ENCODE results near the gene DEXI. TPM values are rescaled to one million over a fixed set of nuclear protein-coding genes. Genes with fewer than 3 reads are reported as not detected.

Gene DEXI
- total and polyA plus RNA-seq, 3 experiments from 2014 or later = 31.0 to 58.9 (median 31.6) TPM

- H3K9me3 ChIP-seq (ENCODE audit: low read length) = no peaks in the 10 kb centered on the region
- peak overlapping the region; percentile 52 to 92 (median 84) for H3K27ac Mint-ChIP-seq
- peak overlapping the region; percentile 84 to 96 (median 92) for H3K4me3 Mint-ChIP-seq
- no peaks in the 10 kb centered on the region for H3K27me3 ChIP-seq (ENCODE audit: insufficient read depth, low read length, poor library complexity, severe bottlenecking)
- H3K36me3 Mint-ChIP-seq = peaks cover 0 to 28% (median 6%) of the 10 kb centered on the region in 3 donors
- H3K9me3 Mint-ChIP-seq = no peaks in the 10 kb centered on the region
- H3K4me1 ChIP-seq (ENCODE audit: insufficient read depth, low read length) = peaks cover 79% of the 10 kb centered on the region
- no peaks in the 10 kb centered on the region for H3K27me3 Mint-ChIP-seq
- H3K27ac ChIP-seq (ENCODE audit: low read depth, low read length) = no peak overlapping the region
- POLR2A ChIA-PET = interaction anchor here (1.3 kb wide), 1 partner anchor 9 kb away, joined by 3 read pairs; no protein-coding TSS in a partner anchor
- no peaks in the 10 kb centered on the region for H3K36me3 ChIP-seq (ENCODE audit: insufficient read depth, low read length)
- peak overlapping the region; percentile 59 for H3K4me3 ChIP-seq (ENCODE audit: low read length)
- CTCF ChIA-PET = no interaction called here
- DNase-seq = no peak
- H3K4me1 Mint-ChIP-seq = peaks cover 75 to 94% (median 85%) of the 10 kb centered on the region in 3 donors
Observed at GRCh38 chr16:10940501-10941079, 1.7 kb downstream of the DEXI start.

DNA sequence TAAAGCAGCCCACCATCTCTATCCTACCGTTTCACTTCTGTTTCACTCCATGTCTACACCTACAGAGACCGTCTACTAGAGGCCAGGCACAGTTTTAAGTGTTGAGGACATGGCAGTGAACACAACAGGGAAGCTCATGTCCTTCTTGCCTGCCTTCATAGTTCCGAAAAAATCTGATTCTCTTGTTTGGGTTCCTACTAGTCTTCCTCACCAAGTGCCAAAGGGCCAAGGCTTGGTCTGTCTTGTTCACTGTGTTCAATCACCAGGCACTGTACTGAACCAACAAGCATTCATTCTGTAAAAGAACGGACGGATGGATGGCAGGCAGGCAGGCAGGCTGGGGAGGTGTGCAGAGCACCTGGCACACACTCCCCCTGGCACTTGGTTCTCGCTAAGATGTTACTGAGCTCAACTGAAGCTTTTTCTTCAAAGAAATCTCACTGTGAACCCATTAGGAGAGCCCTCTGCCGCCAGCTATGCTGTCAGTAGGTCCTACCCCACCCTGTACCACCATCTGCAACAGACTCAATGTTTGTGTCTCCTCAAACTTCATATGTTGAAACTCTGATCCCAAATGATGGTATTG lies 2.5 kb downstream of the DEXI start:
- H3K4me3 Mint-ChIP-seq = peak overlapping the region; percentile 84 to 96 (median 92)
- CTCF ChIA-PET = interaction anchor here (2.9 kb wide), 1 partner anchor 21 kb away, joined by 7 read pairs; no protein-coding TSS in a partner anchor
- Histone ChIP-seq H3K27me3 (ENCODE audit: insufficient read depth, low read length, poor library complexity, severe bottlenecking) (no peaks in the 10 kb centered on the region), H3K27ac (ENCODE audit: low read depth, low read length) (no peak overlapping the region), H3K9me3 (ENCODE audit: low read length) (no peaks in the 10 kb centered on the region), H3K4me1 (ENCODE audit: insufficient read depth, low read length) (peaks cover 76% of the 10 kb centered on the region), H3K36me3 (ENCODE audit: insufficient read depth, low read length) (no peaks in the 10 kb centered on the region), H3K4me3 (ENCODE audit: low read length) (peak overlapping the region; percentile 59)
- peaks cover 0 to 32% (median 6%) of the 10 kb centered on the region in 3 donors for H3K36me3 Mint-ChIP-seq
- no peaks in the 10 kb centered on the region for H3K9me3 Mint-ChIP-seq
- DNase-seq = no peak
- H3K27me3 Mint-ChIP-seq = no peaks in the 10 kb centered on the region
- peaks cover 75 to 94% (median 86%) of the 10 kb centered on the region in 3 donors for H3K4me1 Mint-ChIP-seq
- POLR2A ChIA-PET = interaction anchor here (1.3 kb wide), 1 partner anchor 8 kb away, joined by 3 read pairs; no protein-coding TSS in a partner anchor
- H3K27ac Mint-ChIP-seq = peak overlapping the region; percentile 12 to 92 (median 65)

DNA sequence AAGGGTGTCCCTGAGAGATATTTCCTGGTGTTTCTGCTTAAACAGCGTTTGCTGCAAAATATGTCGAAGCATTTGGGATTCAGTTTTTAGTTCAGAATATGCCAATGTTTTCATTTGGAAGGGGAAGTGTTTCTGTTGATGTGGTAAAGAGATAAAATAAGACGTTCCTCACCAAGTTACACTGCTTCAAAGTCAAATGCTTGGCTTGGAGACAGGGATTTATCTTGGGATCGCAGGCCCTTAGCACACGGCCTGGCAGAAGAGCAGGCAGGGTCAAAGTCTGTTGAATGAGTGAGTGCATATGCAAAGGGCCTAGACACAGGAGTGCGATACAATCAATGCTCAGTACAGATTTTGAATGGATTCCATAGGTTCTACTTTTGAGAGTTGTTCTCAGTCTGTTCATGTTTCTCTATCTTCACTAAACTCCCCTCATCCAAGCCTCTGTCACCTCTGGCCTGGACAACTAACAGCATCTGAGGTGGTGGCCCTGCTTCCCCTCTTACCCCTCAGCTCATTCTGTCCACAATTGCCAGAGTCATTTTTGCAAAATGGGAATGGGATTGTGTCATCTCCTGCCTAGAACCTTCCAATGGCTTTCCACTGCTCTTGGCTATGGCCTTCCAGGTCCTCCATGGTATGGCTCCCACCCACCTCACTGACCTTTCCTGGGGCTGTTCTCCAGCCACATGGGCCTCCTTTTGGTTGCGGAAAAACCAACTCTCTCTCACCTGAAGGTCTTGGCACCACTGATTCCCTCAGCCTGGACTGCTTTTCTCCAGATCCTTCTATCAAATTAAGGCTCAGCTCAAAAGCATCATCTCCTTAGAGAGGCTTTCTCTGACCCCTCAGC lies 3.2 kb downstream of the DEXI start:
- H3K9me3 ChIP-seq (ENCODE audit: low read length) = no peaks in the 10 kb centered on the region
- H3K27me3 Mint-ChIP-seq = no peaks in the 10 kb centered on the region
- ChIA-PET POLR2A (no interaction called here), CTCF (interaction anchor here (2.9 kb wide), 1 partner anchor 21 kb away, joined by 7 read pairs; no protein-coding TSS in a partner anchor)
- H3K4me3 ChIP-seq (ENCODE audit: low read length) = peak overlapping the region; percentile 27
- DNase-seq = no peak
- H3K4me3 Mint-ChIP-seq = peak overlapping the region; percentile 70 to 96 (median 91)
- H3K27ac Mint-ChIP-seq = peak overlapping the region; percentile 54 to 85 (median 65)
- H3K9me3 Mint-ChIP-seq = no peaks in the 10 kb centered on the region
- H3K4me1 ChIP-seq (ENCODE audit: insufficient read depth, low read length) = peaks cover 79% of the 10 kb centered on the region
- H3K36me3 Mint-ChIP-seq = peaks cover 0 to 34% (median 6%) of the 10 kb centered on the region in 3 donors
- H3K36me3 ChIP-seq (ENCODE audit: insufficient read depth, low read length) = no peaks in the 10 kb centered on the region
- no peaks in the 10 kb centered on the region for H3K27me3 ChIP-seq (ENCODE audit: insufficient read depth, low read length, poor library complexity, severe bottlenecking)
- H3K4me1 Mint-ChIP-seq = peaks cover 75 to 94% (median 89%) of the 10 kb centered on the region in 3 donors
- H3K27ac ChIP-seq (ENCODE audit: low read depth, low read length) = no peak overlapping the region

- peaks cover 72% of the 10 kb centered on the region for H3K4me1 ChIP-seq (ENCODE audit: insufficient read depth, low read length)
- no peaks in the 10 kb centered on the region for H3K36me3 ChIP-seq (ENCODE audit: insufficient read depth, low read length)
- CTCF ChIA-PET = interaction anchor here (2.9 kb wide), 1 partner anchor 20 kb away, joined by 7 read pairs; no protein-coding TSS in a partner anchor
- peak overlapping the region; percentile 15 for H3K4me3 ChIP-seq (ENCODE audit: low read length)
- no peaks in the 10 kb centered on the region for H3K9me3 ChIP-seq (ENCODE audit: low read length)
- H3K27me3 ChIP-seq (ENCODE audit: insufficient read depth, low read length, poor library complexity, severe bottlenecking) = no peaks in the 10 kb centered on the region
- no peak for DNase-seq
- Mint-ChIP-seq H3K9me3 (no peaks in the 10 kb centered on the region), H3K4me3 (peak overlapping the region; percentile 70 to 96 (median 91)), H3K36me3 (peaks cover 0 to 40% (median 6%) of the 10 kb centered on the region in 3 donors), H3K4me1 (peaks cover 74 to 94% (median 89%) of the 10 kb centered on the region in 3 donors), H3K27ac (peak overlapping the region in 7 of 8 donors; percentile 25 to 85 (median 69)), H3K27me3 (no peaks in the 10 kb centered on the region)
- POLR2A ChIA-PET = interaction anchor here (0.7 kb wide), 1 partner anchor 62 kb away, joined by 6 read pairs; no protein-coding TSS in a partner anchor
- H3K27ac ChIP-seq (ENCODE audit: low read depth, low read length) = no peak overlapping the region
Observed at GRCh38 chr16:10938321-10938720, 3.9 kb downstream of the DEXI start.

- ChIA-PET POLR2A (interaction anchor here (0.7 kb wide), 1 partner anchor 61 kb away, joined by 6 read pairs; no protein-coding TSS in a partner anchor), CTCF (interaction anchor here (0.9 to 2.9 kb wide), 2 partner anchors 11 to 19 kb away, joined by 3 to 7 read pairs; no protein-coding TSS in a partner anchor)
Observed at GRCh38 chr16:10937068-10937859, 5.0 kb downstream of the DEXI start.

GRCh38 chr16:10936272-10936984 lies 5.8 kb downstream of the DEXI start:
- H3K4me3 ChIP-seq (ENCODE audit: low read length) = no peak overlapping the region
- peaks cover 0 to 52% (median 6%) of the 10 kb centered on the region in 3 donors for H3K36me3 Mint-ChIP-seq
- no peak overlapping the region for H3K27ac ChIP-seq (ENCODE audit: low read depth, low read length)
- H3K9me3 Mint-ChIP-seq = no peaks in the 10 kb centered on the region
- H3K27me3 ChIP-seq (ENCODE audit: insufficient read depth, low read length, poor library complexity, severe bottlenecking) = no peaks in the 10 kb centered on the region
- CTCF ChIA-PET = interaction anchor here (0.9 kb wide), 1 partner anchor 10 kb away, joined by 3 read pairs; no protein-coding TSS in a partner anchor
- POLR2A ChIA-PET = no interaction called here
- DNase-seq = no peak
- H3K36me3 ChIP-seq (ENCODE audit: insufficient read depth, low read length) = no peaks in the 10 kb centered on the region
- H3K4me1 Mint-ChIP-seq = peaks cover 76 to 91% (median 87%) of the 10 kb centered on the region in 3 donors
- peak overlapping the region in 5 of 7 donors; percentile 20 to 91 (median 49) for H3K4me3 Mint-ChIP-seq
- peaks cover 64% of the 10 kb centered on the region for H3K4me1 ChIP-seq (ENCODE audit: insufficient read depth, low read length)
- no peaks in the 10 kb centered on the region for H3K9me3 ChIP-seq (ENCODE audit: low read length)
- peak overlapping the region in 4 of 8 donors; percentile 1 to 86 (median 52) for H3K27ac Mint-ChIP-seq
- H3K27me3 Mint-ChIP-seq = no peaks in the 10 kb centered on the region

More at GRCh38 chr16:10937068-10937859, 5.0 kb downstream of the DEXI start:
- Histone ChIP-seq H3K27me3 (ENCODE audit: insufficient read depth, low read length, poor library complexity, severe bottlenecking) (no peaks in the 10 kb centered on the region), H3K27ac (ENCODE audit: low read depth, low read length) (no peak overlapping the region), H3K4me1 (ENCODE audit: insufficient read depth, low read length) (peaks cover 64% of the 10 kb centered on the region), H3K36me3 (ENCODE audit: insufficient read depth, low read length) (no peaks in the 10 kb centered on the region), H3K4me3 (ENCODE audit: low read length) (peak overlapping the region; percentile 56), H3K9me3 (ENCODE audit: low read length) (no peaks in the 10 kb centered on the region)
- peaks cover 75 to 90% (median 90%) of the 10 kb centered on the region in 3 donors for H3K4me1 Mint-ChIP-seq
- no peaks in the 10 kb centered on the region for H3K27me3 Mint-ChIP-seq
- H3K36me3 Mint-ChIP-seq = peaks cover 0 to 47% (median 6%) of the 10 kb centered on the region in 3 donors
- no peak for DNase-seq
- peak overlapping the region in 6 of 8 donors; percentile 1 to 86 (median 68) for H3K27ac Mint-ChIP-seq
- no peaks in the 10 kb centered on the region for H3K9me3 Mint-ChIP-seq
- peak overlapping the region; percentile 70 to 94 (median 84) for H3K4me3 Mint-ChIP-seq
